ENCODE measurements around the gene FBRSL1.

Gene FBRSL1

GRCh38 chr12:132560614-132561426 lies 70.9 kb downstream of the FBRSL1 start:
- peak; percentile 59 for TF ChIP-seq CTCF (IDR thresholded peaks at IDR 0.05; ENCODE audit: low read depth, low read length)
- peak overlapping the region; percentile 63 for H3K4me3 ChIP-seq (ENCODE audit: low read depth, low read length)

Measured in WI38 (cell line).